ENCODE data around the gene VEGFB. TPM values are rescaled to one million over a fixed set of nuclear protein-coding genes. Genes with fewer than 3 reads are reported as not detected.

Gene VEGFB
- polyA plus RNA-seq, 2 of the 4 experiments (the other 2 are of a cell fraction) = 6.8 to 26.5 TPM

DNA sequence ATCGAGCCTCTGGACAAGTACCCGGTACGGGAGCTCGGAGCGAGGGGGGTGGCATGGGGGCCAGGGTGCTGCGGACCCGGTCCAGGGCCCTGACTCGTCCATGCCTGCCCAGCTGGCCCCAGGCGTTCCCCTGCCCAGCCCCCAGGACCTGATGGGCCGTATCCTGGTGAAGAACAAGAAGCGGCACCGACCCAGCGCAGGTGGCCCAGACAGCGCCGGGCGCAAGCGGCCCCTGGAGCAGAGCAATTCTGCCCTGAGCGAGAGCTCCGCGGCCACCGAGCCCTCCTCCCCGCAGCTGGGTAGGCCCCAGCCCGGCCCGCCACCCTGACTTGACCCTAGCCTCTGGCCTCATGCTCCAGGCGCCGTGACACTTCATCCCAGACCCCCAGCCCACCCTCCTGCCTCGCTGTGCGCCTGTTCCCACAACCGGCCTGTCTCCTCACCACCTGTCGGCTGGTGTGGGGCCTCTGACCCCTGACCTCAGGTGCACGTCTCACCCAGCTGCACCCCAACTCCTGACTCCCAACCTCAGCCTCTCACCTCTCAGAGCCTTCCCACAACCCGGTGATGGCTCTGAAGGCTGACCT, 24.7 kb downstream of the VEGFB start:
- no peak for ATAC-seq
- TF ChIP-seq, protein P1, sequence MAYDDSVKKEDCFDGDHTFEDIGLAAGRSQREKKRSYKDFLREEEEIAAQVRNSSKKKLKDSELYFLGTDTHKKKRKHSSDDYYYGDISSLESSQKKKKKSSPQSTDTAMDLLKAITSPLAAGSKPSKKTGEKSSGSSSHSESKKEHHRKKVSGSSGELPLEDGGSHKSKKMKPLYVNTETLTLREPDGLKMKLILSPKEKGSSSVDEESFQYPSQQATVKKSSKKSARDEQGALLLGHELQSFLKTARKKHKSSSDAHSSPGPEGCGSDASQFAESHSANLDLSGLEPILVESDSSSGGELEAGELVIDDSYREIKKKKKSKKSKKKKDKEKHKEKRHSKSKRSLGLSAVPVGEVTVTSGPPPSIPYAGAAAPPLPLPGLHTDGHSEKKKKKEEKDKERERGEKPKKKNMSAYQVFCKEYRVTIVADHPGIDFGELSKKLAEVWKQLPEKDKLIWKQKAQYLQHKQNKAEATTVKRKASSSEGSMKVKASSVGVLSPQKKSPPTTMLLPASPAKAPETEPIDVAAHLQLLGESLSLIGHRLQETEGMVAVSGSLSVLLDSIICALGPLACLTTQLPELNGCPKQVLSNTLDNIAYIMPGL (CRISPR knock-in tag; IDR thresholded peaks at IDR 0.05; ENCODE audit: borderline replicate concordance) = no peak
- TF ChIP-seq TFCP2L1 (CRISPR knock-in tag; IDR thresholded peaks at IDR 0.05) (no peak), HOXB13 (CRISPR knock-in tag; IDR thresholded peaks at IDR 0.05; ENCODE audit: low read depth) (no peak), FOSB (CRISPR knock-in tag; IDR thresholded peaks at IDR 0.05) (no peak), ESRRA (IDR thresholded peaks at IDR 0.05; ENCODE audit: borderline replicate concordance, low read length) (no peak), RAD21 (conservative IDR thresholded peaks at IDR 0.05 in 1 of 2, IDR thresholded peaks at IDR 0.05 in 1 of 2) (no peak), JUN (IDR thresholded peaks at IDR 0.05) (no peak), ZSCAN20 (CRISPR knock-in tag; IDR thresholded peaks at IDR 0.05) (no peak), CHD4 (IDR thresholded peaks at IDR 0.05; ENCODE audit: borderline replicate concordance) (no peak), RARB (CRISPR knock-in tag; IDR thresholded peaks at IDR 0.05) (no peak), RNF2 (IDR thresholded peaks at IDR 0.05; ENCODE audit: borderline replicate concordance, low read depth) (no peak), SMC3 (IDR thresholded peaks at IDR 0.05) (no peak), KDM1A (IDR thresholded peaks at IDR 0.05; ENCODE audit: low read depth) (no peak)
- Histone ChIP-seq H3K4me3 (no peak overlapping the region), H3K4me2 (no peak overlapping the region), H3K9me3 (no peaks in the 10 kb centered on the region), H3K27ac (no peak overlapping the region), H3K4me1 (peaks cover 4% of the 10 kb centered on the region; the same call in 1 of the 3 replicates)
- POLR2A ChIA-PET = no interaction called here
- CTCF ChIA-PET = interaction anchor here (1.5 to 16.0 kb wide), 3 partner anchors 11 to 44 kb away, joined by 3 to 220 read pairs (median 76); partner anchors contain the start of genes CATSPERZ, ESRRA, PLCB3 and PPP1R14B
- no peak for FAIRE-seq
- no peak for DNase-seq (ENCODE audit: low read depth in 1 of 2, low spot score in 1 of 2)
- WGBS (ENCODE audit: missing lambda C conversion rate) = 94% methylated on average over 32 of the region's 32 CpGs

DNA sequence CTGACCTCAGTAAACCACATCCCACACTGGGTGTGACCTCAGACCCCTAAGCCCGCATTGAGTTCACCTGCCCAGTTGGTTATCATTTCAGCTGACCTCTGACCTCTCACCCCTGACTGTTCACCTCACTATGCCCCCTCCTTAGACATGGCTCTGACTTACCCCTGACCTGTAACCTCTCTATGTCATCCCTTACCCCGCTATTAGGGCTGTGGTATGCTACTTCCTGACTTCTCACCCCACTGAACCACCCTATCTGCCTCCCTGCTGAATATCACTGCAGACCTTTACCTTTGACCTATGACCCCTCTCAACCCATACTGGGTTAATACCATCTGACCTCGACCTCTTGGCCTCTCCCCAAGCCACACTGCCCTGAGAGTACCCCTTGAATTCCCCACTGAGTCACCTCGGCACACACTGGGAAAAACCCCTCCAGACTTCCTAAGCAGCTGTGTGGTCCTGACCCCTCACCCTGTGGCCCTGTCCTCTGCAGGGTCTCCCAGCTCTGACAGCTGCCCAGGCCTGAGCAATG, 25.2 kb downstream of the VEGFB start:
- ChIA-PET POLR2A (no interaction called here), CTCF (interaction anchor here (6.4 to 16.0 kb wide), 3 partner anchors 12 to 43 kb away, joined by 76 to 220 read pairs (median 220); partner anchors contain the start of genes CATSPERZ, ESRRA, PLCB3 and PPP1R14B)
- FAIRE-seq (no peak), DNase-seq (ENCODE audit: low read depth in 1 of 2, low spot score in 1 of 2) (no peak), ATAC-seq (no peak)
- no peak overlapping the region for H3K27ac ChIP-seq
- no peak for TF ChIP-seq CBX8 (IDR thresholded peaks at IDR 0.05)
- H3K9me3 ChIP-seq = no peaks in the 10 kb centered on the region
- no peak overlapping the region for H3K4me3 ChIP-seq
- H3K4me2 ChIP-seq = no peak overlapping the region
- whole genome bisulfite sequencing (ENCODE audit: missing lambda C conversion rate) = 85% methylated on average over 4 of the region's 4 CpGs
- peaks cover 4% of the 10 kb centered on the region; the same call in 1 of the 3 replicates for H3K4me1 ChIP-seq

DNA sequence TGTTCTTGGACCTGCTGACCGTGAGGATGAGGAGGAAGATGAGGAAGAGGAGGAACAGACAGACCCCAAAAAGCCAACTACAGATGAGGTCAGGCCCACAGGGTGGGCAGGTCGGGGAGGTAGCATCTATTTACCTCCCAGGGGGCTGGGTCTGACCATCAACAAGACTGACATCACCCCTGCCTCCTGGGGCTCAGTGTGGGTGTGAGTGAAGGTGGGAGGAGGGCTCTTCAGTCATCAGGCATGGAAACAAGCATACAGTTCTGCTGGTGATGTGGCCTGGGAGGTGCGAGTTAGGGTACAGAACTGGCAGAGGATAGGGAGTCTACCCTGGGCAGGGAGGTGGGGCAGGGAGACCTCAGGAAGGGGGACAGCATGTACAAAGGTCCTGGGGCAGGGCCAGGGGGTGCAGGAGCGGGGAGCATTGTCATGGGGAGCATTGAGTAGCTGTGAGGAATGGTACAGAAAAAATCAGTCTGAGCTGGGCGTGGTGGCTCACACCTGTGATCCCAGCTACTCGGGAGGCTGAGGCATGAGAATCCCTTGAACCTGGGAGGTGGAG, 25.8 kb downstream of the VEGFB start:
- Histone ChIP-seq H3K4me1 (peaks cover 4% of the 10 kb centered on the region; the same call in 1 of the 3 replicates), H3K27ac (no peak overlapping the region), H3K4me3 (no peak overlapping the region), H3K9me3 (no peaks in the 10 kb centered on the region), H3K4me2 (no peak overlapping the region)
- POLR2A ChIA-PET = interaction anchor here (0.6 kb wide), 1 partner anchor 57 kb away, joined by 3 read pairs; the partner anchor contains the start of gene TRMT112
- 88% methylated on average over 6 of the region's 6 CpGs for whole genome bisulfite sequencing (ENCODE audit: missing lambda C conversion rate)
- ATAC-seq (no peak), DNase-seq (ENCODE audit: low read depth in 1 of 2, low spot score in 1 of 2) (no peak), FAIRE-seq (no peak)
- CTCF ChIA-PET = interaction anchor here (13.4 to 16.0 kb wide), 2 partner anchors 13 to 43 kb away, joined by 220 read pairs; partner anchors contain the start of genes CATSPERZ, ESRRA, PLCB3 and PPP1R14B
- TF ChIP-seq POLR2AphosphoS2 (conservative IDR thresholded peaks at IDR 0.05; ENCODE audit: low read length) (no peak), RAD21 (conservative IDR thresholded peaks at IDR 0.05 in 1 of 2, IDR thresholded peaks at IDR 0.05 in 1 of 2) (no peak)
- TF ChIP-seq, protein P2, sequence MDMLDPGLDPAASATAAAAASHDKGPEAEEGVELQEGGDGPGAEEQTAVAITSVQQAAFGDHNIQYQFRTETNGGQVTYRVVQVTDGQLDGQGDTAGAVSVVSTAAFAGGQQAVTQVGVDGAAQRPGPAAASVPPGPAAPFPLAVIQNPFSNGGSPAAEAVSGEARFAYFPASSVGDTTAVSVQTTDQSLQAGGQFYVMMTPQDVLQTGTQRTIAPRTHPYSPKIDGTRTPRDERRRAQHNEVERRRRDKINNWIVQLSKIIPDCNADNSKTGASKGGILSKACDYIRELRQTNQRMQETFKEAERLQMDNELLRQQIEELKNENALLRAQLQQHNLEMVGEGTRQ (IDR thresholded peaks at IDR 0.05) = no peak
- TF ChIP-seq, protein P3, sequence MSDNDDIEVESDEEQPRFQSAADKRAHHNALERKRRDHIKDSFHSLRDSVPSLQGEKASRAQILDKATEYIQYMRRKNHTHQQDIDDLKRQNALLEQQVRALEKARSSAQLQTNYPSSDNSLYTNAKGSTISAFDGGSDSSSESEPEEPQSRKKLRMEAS (IDR thresholded peaks at IDR 0.05) = no peak

Data from A549 (cell line).